Sigmoid colon (tissue), 4 donors: ENCODE data around the gene UBQLN1.

Source experiments
- CTCF ChIP-seq, 4 experiments: fragments of 450-650 bp in 3 of 4; fragments of 200-600 bp in 1 of 4; IDR thresholded peaks; one replicate each; pipeline ENCODE4 v1.5.1; 2016 to 2019; ENCODE audit warnings: antibody characterized with exemption in 4 of 4, mild to moderate bottlenecking in 3 of 4, moderate library complexity in 2 of 4
- POLR2A ChIP-seq, 2 donors: fragments of 450-650 bp; IDR thresholded peaks; one replicate each; pipeline ENCODE4 v1.6.1; 2016; ENCODE audit warnings: antibody characterized with exemption in 2 of 2, mild to moderate bottlenecking in 2 of 2, moderate library complexity in 2 of 2
- POLR2AphosphoS5 ChIP-seq, 4 donors: sonication (generic); formaldehyde crosslinking; IDR thresholded peaks; one replicate each; pipeline ENCODE4 v1.6.1; 2017; ENCODE audit warnings: antibody characterized with exemption in 4 of 4

- TF ChIP-seq POLR2AphosphoS5 (IDR thresholded peaks at IDR 0.05) (no peak), CTCF (IDR thresholded peaks at IDR 0.05) (no peak), POLR2A (IDR thresholded peaks at IDR 0.05) (no peak)
Observed at GRCh38 chr9:83630938-83631457, 76.8 kb downstream of the UBQLN1 start.
